MM.1S (cell line): ENCODE results near the gene DKK3.

Experiments
- DNase-seq: peaks from one replicate; pipeline ENCODE4 v3.0.0-alpha.2; 2015
- H2AFZ ChIP-seq: fragments of 300-600 bp; sonication (generic); 2 replicates; pipeline ENCODE4 v1.6.0; 2016; ENCODE audit warnings: antibody characterized with exemption, low read length
- H3F3A ChIP-seq: fragments of 300-600 bp; sonication (generic); 2 replicates; pipeline ENCODE4 v1.6.1; 2016; ENCODE audit warnings: mild to moderate bottlenecking, antibody characterized with exemption, low read length, moderate library complexity, mixed read lengths; ENCODE audit not compliant: insufficient read depth
- H3K27ac ChIP-seq: fragments of 300-600 bp; sonication (generic); 2 replicates; pipeline ENCODE4 v1.5.1; 2016; ENCODE audit warnings: mild to moderate bottlenecking, low read length
- H3K27me3 ChIP-seq: fragments of 300-600 bp; sonication (generic); replicated peaks from 2 replicates; pipeline ENCODE4 v1.6.0; 2016; ENCODE audit warnings: low read length; ENCODE audit not compliant: insufficient read depth
- H3K36me3 ChIP-seq: fragments of 300-600 bp; sonication (generic); replicated peaks from 2 replicates; pipeline ENCODE4 v1.6.1; 2016; ENCODE audit warnings: mild to moderate bottlenecking, low read length, mixed read lengths; ENCODE audit not compliant: insufficient read depth
- H3K4me1 ChIP-seq: fragments of 300-600 bp; sonication (generic); 2 replicates; pipeline ENCODE4 v1.6.1; 2016; ENCODE audit warnings: low read length, mixed read lengths
- H3K4me2 ChIP-seq: fragments of 300-600 bp; sonication (generic); 2 replicates; pipeline ENCODE4 v1.6.0; 2016; ENCODE audit warnings: low read depth, low read length
- H3K4me3 ChIP-seq: fragments of 300-600 bp; sonication (generic); 2 replicates; pipeline ENCODE4 v1.5.1; 2016; ENCODE audit warnings: low read length, mixed read lengths
- H3K79me2 ChIP-seq: fragments of 300-600 bp; sonication (generic); 2 replicates; pipeline ENCODE4 v1.6.1; 2016; ENCODE audit warnings: mixed run types, low read length, mixed read lengths
- H3K9ac ChIP-seq: fragments of 300-600 bp; sonication (generic); 2 replicates; pipeline ENCODE4 v1.6.1; 2016; ENCODE audit warnings: low read length, mixed read lengths
- H3K9me2 ChIP-seq: fragments of 300-600 bp; sonication (generic); replicated peaks from 2 replicates; pipeline ENCODE4 v1.6.1; 2016; ENCODE audit warnings: mild to moderate bottlenecking, low read length, mixed read lengths; ENCODE audit not compliant: insufficient read depth
- H3K9me3 ChIP-seq: fragments of 300-600 bp; sonication (generic); replicated peaks from 2 replicates; pipeline ENCODE4 v1.6.1; 2016; ENCODE audit warnings: mild to moderate bottlenecking, low read length, mixed read lengths; ENCODE audit not compliant: insufficient read depth
- H4K20me1 ChIP-seq: fragments of 300-600 bp; sonication (generic); 2 replicates; pipeline ENCODE4 v1.6.1; 2016; ENCODE audit warnings: mild to moderate bottlenecking, low read length, moderate library complexity, mixed read lengths; ENCODE audit not compliant: insufficient read depth
- CTCF ChIP-seq: fragments of 300-600 bp; sonication (generic); IDR thresholded peaks from 2 replicates; pipeline ENCODE4 v1.5.1; 2016; ENCODE audit warnings: antibody characterized with exemption, low read length, mixed read lengths
- EZH2 ChIP-seq: fragments of 300-600 bp; sonication (generic); optimal IDR thresholded peaks from 2 replicates; pipeline ENCODE3; 2017; ENCODE audit warnings: low read depth, mild to moderate bottlenecking, antibody characterized with exemption, low read length, mixed read lengths
- EZH2phosphoT487 ChIP-seq: fragments of 300-600 bp; sonication (generic); IDR thresholded peaks from 2 replicates; pipeline ENCODE4 v1.6.1; 2018; ENCODE audit warnings: antibody characterized with exemption, low read length

Gene DKK3

GRCh38 chr11:11969380-11970215 is 38.8 kb downstream of the DKK3 start:
- Histone ChIP-seq H3K9me2 (no peaks in the 10 kb centered on the region), H3K4me2 (no peak overlapping the region), H3K4me1 (no peaks in the 10 kb centered on the region), H3K27me3 (no peaks in the 10 kb centered on the region), H3K9ac (no peak overlapping the region), H3K27ac (no peak overlapping the region), H3K36me3 (no peaks in the 10 kb centered on the region), H3K9me3 (no peaks in the 10 kb centered on the region), H3K79me2 (no peaks in the 10 kb centered on the region), H3F3A (no peaks in the 10 kb centered on the region), H4K20me1 (no peaks in the 10 kb centered on the region), H3K4me3 (no peak overlapping the region), H2AFZ (no peak overlapping the region)
- no peak for DNase-seq
- TF ChIP-seq CTCF (no peak), EZH2phosphoT487 (no peak), EZH2 (no peak)

- TF ChIP-seq EZH2 (no peak), CTCF (no peak), EZH2phosphoT487 (no peak)
- Histone ChIP-seq H3K9me2 (no peaks in the 10 kb centered on the region), H3K27ac (no peak overlapping the region), H3K9ac (no peak overlapping the region), H3K4me2 (no peak overlapping the region), H3K36me3 (no peaks in the 10 kb centered on the region), H4K20me1 (no peaks in the 10 kb centered on the region), H3K79me2 (no peaks in the 10 kb centered on the region), H3K27me3 (no peaks in the 10 kb centered on the region), H2AFZ (no peak overlapping the region), H3K4me3 (no peak overlapping the region), H3F3A (no peaks in the 10 kb centered on the region), H3K4me1 (no peaks in the 10 kb centered on the region), H3K9me3 (no peaks in the 10 kb centered on the region)
- no peak for DNase-seq
These were observed 39.7 kb downstream of the DKK3 start for GRCh38 chr11:11968511-11969280.

- H3K9me2 ChIP-seq: no peaks in the 10 kb centered on the region
- no peak for DNase-seq
- TF ChIP-seq CTCF (no peak), EZH2phosphoT487 (no peak), EZH2 (no peak)
These were observed 40.5 kb downstream of the DKK3 start for GRCh38 chr11:11967669-11968510.

More at GRCh38 chr11:11967669-11968510, 40.5 kb downstream of the DKK3 start:
- Histone ChIP-seq H3K36me3 (no peaks in the 10 kb centered on the region), H2AFZ (no peak overlapping the region), H3F3A (no peaks in the 10 kb centered on the region), H3K4me3 (no peak overlapping the region), H3K79me2 (no peaks in the 10 kb centered on the region), H3K27me3 (no peaks in the 10 kb centered on the region), H4K20me1 (no peaks in the 10 kb centered on the region), H3K9ac (no peak overlapping the region), H3K4me2 (no peak overlapping the region), H3K9me3 (no peaks in the 10 kb centered on the region), H3K27ac (no peak overlapping the region), H3K4me1 (no peaks in the 10 kb centered on the region)
